DMS 273 (cell line): ENCODE results near the gene ATP2C2.
"Not testable (repeated sequence)": the region's sequence is repeated elsewhere in the genome, so short reads cannot be mapped to it uniquely, and the experiment has no call there.

Source experiments
- DNase-seq: peaks from one replicate; lab custom pipeline; 2025; ENCODE audit not compliant: unreplicated experiment; lab: John Stamatoyannopoulos, UW

ATP2C2 gene

DNA sequence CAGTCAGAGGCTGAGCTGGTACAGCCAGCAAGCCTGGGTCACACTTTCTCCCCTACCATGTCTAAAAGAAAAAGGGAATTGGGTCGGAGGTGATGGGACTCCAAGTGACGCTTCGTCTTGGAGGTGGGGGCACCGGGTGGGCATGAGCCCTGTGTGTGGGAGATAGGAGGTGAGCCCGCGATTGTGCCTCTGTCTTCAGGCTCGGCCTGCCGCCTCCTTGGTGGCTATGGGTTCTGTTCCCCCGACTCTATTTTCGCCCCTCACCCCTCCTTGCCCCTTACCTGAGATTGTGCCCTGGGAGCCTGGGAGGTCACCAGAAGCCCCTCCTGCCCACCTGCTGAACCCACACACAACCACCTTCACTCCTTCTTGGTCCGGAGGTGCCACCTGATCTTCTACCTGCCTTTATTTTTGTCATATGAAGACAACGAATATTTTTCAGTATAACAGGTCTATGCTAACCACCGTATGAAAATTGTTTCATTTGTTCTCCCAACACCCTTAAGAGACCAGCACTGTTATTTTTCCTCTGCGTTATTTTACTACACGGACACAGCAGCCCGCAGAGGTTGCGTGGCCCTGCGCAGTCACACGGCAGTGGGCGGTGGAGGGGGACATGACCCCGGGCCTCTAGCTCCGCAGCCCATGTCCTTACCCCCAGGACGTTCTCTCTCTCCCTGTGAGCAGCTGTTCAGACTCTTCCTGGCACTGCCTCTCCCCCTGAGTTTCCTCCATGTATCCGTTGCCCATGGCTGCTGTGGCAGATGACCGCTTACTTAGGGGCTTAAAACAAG lies 49.9 kb downstream of the ATP2C2 start:
- no peak for DNase-seq

DNA sequence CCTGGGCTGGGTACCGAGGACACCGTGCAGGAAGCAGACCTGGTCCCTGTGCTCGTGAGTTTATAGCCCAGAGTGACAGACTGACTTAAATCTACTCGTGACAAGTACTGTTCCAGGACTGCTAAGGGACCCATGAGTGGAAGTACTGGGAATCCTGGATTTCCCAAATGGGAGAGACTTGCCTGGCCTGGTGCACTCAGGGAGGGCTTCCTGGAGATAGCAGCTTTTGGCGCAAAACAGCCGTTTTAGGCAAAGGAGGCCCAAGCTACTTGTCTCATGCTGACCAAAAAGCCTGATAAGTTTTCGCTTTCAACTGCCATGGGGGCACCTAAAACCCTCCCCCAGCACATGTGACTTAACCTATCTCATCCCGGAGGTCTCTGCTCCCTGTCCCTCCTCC lies 51.4 kb downstream of the ATP2C2 start:
- DNase-seq, result no peak

DNA sequence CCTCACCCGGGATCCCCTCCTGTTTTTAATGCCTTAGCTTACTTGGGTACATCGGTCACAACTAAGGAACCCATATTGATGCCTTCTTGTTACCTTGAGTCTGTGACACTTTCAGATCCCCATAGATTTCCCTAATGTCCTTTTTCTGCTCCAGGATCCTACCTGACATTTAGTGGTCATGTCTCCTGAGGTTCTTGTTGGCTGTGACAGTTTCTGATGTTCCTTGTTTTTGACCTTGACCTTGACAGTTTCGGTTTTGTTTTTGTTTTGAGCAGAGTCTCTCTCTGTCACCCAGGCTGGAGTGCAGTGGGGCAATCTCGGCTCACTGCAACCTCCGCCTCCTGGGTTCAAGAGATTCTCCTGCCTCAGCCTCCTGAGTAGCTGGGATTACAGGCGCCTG lies 52.2 kb downstream of the ATP2C2 start:
- DNase-seq, result not testable (repeated sequence)

DNA sequence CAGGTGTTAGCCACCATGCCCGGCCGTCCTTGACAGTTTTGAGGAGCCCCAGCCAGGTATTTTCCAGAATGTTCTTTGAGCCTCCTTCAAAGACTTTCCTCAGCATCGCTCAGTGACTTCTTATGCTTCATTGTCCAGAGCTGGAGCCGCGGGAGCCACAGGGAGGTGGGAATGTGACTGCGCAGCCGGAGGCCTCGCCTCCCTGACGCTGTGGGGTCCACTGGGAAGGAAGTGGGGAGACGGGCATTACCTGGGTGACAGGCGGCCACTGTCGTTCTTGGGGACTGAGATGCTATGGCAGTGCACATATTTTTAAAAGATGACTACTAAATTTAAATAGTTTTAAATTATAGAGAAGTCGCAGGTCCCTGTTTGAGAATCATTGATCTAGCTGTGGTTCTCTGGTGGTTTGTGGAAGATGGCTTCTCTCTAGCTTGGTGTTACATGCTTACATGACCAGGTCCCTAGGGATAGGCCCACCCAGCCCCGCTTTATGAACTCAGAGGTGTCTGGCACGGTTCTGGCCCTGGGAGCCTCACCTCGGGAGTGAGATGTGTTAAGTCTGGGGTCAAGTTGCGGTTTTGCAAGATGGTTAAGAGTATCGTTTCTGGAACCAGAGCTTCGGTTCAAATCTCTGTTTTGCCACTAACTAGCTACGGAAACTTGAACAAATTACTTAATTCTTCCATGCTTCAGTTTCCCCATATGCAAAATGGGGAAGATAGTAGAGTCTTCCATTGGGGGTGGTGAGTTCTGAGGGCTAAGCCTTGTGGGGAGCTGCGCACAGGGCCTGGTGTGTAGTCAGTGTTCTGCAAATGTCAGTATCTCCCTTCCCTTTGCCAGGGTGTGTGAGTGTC lies 53.0 kb downstream of the ATP2C2 start:
- no peak for DNase-seq

DNA sequence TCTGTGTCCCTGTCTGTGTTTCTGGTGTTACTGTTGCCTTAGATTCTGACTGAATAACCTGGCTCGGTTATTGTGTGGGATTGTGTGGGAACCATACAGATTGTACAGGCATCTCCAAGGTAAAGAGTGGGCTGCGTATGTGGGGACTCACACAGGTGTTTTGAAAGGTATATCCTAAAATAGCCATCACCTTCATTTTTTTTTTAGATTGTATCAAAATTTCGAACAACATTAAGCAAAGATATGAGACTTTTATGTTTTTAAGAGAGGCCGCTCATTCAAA lies 53.5 kb downstream of the ATP2C2 start:
- DNase-seq, result no peak

DNA sequence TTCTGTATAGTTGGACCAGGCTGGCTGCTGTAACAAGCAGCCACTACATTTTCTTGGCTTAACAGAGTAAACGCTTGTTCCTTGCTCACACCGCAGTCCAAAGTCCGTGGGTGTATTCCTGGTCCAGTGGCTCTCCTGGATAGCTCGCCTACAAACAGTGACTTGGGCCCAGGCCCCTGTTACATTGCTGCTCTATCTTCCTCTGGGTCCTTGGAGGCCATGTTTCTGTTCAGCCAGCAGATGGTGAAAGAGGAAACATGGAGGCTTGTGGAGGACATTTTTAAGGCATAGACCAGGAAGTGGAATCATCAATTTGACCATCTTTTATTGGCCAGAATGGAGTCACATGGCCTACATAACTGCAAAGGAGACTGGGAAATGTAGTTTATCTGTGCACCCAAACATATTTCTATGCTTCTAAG lies 55.1 kb downstream of the ATP2C2 start:
- DNase-seq, result peak; percentile 81

DNA sequence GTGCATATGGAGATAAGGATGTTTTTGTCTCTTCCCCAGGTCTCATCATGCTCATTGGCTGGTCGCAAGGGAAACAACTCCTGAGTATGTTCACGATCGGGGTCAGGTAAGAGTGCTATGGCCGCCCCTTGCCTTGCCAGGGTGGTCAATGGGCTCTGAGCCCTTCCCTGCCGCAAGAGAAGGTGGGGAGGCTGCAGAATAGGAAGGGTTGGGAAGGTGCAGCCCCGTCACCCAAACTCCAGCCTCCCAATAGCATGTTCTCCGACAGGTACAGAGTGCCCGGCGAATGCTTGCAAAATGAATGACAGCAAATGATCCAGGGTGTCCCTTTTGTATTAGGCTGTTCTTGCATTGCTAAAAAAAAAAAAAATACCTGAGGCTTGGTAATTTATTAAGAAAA lies 57.4 kb downstream of the ATP2C2 start:
- DNase-seq, result no peak

DNA sequence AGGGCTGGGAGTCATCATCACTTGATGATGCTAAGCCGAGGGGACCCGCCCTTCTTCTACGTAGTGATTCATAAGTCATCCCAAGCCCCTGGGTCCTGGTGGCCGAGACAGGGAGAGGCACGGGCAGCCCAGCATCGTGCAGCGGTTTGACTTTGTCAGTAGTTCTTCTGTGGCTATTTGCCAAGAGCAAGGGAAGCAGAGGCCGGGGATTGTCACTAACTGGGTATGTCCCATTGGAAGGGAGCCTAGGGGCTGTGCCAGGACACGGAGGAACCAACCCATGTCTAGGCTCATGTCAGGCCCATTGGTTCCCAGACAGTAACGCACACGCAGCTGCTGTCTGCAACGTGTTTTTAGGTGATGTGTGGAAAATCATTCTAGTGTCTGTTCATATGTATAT lies 58.5 kb downstream of the ATP2C2 start:
- no peak for DNase-seq

DNA sequence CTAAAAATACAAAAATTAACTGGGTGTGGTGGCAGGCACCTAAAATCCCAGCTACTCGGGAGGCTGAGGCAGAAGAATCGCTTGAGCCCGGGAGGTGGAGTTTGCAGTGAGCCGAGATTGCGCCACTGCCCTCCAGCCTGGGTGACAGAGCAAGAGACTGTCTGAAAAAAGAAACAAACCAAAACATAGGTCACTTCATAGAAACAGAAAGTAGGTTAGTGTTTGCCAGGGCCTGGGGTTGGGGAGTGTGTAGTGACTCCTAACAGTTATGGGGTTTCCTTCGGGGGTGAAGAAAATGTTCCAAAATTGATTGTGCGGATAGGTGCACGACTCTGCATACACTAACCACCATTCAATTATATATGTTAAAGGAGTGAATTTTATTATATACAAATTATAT lies 59.2 kb downstream of the ATP2C2 start:
- no peak for DNase-seq

DNA sequence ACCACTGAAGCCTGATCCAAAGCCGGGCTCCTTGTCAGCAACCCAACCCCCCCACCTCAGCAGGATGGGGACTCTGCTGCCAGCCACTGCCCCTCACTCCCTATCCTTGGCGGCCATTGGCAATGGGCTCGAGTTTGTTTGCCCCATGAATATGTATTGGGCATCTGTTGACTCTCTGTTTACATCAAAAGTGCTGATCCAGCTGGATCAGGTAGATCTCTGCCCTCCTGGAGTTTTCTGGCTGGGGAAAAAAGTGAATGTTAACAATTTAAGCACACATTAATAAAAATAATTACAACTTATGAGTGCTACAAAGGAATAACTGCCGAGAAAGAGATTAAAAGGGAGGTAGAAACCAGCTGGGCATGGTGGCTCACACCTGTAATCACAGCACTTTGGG lies 62.5 kb downstream of the ATP2C2 start:
- no peak for DNase-seq

DNA sequence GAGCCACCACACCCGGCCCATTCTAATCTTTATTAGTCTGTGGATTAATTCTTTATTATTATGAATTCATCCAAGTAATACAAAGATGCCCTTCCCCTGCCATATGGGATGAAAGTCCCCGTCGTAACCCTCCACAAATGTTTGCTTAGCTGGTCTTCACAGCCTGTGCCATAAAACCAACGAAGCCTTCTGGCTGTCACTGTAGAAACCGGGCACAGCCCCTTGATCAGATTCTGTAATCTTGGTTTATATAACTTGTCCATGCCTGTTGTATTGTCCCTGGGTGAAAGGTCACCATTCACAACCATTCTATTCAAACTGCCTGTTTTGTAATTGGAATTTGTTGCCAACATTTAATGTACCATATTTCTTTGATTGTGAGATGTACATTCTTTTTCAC lies 66.5 kb downstream of the ATP2C2 start:
- no peak for DNase-seq

DNA sequence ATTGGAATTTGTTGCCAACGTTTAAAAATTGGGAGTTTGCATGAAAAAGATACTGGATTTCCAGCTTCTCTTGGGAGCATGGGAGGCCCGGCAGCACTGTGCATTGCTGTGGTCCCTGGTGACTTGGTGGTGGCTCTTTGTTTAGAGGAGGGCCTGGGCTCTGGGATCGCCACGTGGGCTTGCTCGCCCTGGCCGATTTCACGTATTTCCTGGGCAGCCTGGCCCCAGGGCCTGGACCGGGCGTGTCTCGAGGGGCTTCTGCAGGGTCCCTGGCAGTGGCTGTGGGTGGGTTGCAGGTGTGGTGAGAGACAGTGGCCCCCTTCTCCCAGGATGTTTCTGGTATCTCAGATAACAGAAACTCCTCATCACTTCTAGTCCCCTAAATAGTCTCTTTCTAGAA lies 67.9 kb downstream of the ATP2C2 start:
- DNase-seq, result no peak

DNA sequence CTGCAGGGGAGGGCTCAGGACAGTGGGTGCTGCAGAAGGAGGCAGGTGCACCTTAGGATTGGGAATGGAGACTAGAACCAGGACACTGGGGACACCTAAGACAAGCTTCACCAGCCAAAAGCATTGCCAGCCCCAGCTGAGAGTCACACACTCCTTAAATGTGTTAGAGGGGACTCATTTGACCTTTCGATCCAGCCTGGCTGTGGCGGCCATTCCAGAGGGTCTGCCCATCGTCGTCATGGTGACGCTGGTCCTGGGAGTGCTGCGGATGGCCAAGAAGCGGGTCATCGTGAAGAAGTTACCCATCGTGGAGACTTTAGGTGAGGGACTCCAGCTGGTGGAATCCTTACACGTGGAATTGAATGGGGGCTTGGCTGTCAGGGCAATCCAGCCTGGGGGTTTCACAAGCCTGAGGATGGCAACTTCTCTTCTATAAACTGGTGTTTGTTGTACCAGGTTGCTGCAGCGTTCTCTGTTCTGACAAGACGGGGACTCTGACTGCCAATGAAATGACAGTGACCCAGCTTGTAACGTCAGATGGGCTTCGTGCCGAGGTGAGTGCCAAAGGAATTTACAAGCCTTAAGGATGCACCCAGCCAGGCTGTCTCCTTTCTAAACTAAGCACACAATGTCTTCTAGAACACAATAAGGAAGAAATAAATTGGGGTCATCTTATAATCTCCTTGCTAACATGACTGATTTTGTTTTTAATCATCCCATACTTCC lies 70.8 kb downstream of the ATP2C2 start:
- DNase-seq, result no peak

DNA sequence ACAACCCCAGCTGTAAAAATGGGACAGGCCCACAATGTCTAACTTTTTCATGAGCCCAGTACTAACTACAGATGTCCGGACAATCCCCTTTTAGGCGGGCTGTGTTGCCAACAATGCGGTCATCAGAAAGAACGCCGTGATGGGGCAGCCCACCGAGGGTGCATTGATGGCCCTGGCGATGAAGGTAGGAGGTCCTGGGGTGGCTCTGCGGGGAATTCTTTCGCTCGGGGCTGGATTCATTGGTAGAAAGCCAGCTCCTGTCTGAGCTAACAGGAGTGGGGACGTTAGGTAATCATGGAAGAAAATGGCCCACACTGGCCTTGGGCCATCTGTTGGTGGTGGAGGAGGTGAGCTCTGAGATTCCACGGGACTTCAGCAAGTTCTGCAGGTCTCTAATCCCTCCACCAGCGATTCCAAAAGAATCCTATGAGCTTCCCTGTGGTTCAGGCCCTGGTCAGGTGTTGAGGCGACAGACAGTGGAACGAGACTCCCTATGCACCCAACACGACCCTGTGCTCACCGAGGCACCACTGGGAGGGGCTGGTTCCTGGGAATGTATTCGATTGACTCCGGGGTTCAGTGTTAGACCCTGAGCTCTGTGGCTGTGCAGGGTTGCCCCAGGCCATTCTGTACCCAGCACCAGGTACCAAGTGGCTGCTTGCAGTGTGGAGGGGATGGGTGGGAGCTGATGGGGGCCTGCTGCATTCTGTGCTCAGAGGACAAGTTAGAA lies 74.2 kb downstream of the ATP2C2 start:
- no peak for DNase-seq

DNA sequence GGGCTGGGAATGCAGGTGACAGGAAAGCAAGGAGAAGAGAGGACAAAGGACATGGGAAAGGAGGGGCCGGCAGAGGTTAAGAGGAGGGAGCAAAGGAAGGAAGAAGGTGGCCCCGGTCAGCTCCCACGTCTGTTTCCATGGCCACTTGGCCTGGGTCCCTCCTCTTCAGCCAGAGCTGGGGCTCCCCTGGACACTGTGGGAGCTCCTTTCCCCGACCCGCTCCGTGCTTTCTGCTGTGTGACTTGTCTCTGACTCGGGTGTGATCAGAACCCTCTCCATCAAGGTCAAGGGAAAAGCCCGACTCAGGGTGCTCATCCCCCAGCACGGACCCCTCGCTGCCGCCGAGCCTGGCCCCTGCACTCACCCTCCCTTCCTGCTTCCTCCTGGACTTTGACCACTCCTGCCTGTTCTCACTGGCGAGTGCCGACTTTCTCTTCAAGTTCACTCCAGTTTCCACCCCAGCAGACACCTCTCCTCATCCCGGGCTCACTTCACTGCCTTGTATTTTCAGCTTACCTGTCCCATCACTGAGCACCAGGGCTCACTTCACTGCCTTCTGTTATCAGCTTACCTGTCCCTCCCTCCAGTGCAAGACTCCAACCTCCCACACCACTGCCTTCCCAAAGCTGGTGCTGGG lies 74.9 kb downstream of the ATP2C2 start:
- no peak for DNase-seq

DNA sequence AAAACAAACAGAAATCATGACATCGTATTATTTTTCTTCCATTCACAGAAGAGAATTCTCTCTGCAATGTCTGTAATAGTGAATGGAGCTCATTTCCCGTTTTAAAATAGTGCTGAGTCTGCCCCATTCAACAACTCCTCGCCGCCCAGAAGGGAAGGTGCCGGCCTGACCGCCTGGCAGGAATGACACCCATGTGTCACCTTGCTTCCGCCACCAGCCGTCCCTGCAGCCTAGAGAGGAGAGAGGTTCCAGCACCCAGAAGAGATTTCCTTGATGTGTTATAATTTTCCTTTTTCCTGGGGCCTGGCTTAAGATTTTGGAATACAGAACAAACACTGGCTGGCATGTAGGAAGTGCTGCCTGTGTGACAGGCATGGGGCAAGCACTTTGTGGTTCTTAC lies 76.1 kb downstream of the ATP2C2 start:
- DNase-seq, result no peak

DNA sequence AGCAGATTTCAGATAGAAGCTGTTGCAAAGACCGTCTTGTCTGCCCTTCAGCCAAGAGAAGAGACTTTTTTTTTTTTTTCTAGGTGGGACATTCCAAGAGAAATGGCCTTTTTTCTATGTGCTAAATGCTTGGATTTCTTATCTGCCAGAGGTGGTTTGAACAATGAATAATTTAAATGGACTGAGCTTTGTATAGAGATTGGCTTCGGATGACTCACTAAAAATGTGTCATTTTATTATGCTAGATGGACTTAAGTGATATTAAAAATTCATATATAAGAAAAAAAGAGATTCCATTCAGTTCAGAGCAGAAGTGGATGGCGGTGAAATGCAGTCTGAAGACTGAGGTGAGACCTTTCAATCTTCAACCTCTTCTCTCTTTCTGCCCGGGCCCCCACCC lies 77.7 kb downstream of the ATP2C2 start:
- no peak for DNase-seq

DNA sequence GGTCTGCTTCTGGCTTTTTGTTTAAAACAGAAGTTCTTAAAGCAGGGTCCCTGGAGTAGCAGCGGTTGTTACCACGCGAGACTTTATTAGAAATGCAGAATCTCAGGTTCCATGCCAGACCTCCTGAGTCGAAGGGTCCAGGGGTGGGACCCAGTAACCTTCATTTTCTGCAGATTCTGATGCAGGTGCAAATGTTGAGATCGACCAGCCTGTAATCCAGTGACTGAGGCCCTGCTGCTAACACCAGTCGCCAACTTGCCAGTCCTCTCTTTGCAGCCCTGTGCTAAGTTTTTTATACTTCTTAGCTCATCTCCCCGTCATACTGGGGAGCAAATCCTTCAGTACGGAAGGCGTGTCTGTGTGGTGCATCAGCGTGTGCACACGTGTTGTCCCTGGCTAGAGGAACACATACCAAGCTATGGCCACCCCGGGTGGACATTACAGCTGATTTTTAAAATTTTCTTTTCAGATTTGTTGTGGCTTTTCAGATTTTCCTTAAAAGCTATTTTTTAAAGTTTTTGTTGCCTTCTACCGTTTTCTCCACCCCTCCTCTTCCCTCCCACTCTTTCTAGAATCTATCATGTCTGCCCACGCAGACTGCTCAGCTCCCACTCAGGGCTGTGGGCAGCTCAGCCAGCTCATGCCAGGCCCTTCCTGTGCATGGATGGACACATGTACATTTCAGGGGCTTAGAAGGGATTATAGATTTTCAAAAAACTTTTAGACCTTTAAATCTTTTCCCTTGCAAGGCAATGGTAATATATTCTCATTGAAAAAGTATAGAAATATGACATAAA lies 78.5 kb downstream of the ATP2C2 start:
- DNase-seq, result no peak

DNA sequence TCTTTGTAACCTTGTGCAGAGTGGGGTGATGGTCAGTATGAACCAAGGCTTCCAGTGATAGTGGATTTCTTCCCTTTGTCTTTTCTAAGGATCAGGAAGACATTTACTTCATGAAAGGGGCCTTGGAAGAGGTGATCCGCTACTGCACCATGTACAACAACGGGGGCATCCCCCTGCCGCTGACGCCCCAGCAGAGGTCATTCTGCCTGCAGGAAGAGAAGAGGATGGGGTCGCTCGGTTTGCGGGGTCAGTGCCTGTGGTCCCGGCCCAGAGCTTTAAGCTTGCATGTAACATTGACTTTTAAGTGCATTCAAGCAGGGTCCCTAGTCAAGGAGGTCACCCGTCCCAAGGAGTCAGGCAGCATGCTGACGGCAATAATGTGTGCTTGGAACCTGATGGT lies 80.1 kb downstream of the ATP2C2 start:
- DNase-seq, result no peak
